Measurements from ENCODE around the gene INO80B. TPM values are rescaled to one million over a fixed set of nuclear protein-coding genes. Genes with fewer than 3 reads are reported as not detected.

Gene INO80B
- total and polyA plus RNA-seq, 2 donors (not counting 1 experiment from before 2014, with no cell fraction given), result 6.9 to 13.0 TPM

- peaks cover 4% of the 10 kb centered on the region for H3K36me3 ChIP-seq (ENCODE audit: control insufficient read depth, insufficient read depth, low read length)
- peak overlapping the region; percentile 90 for H3K4me2 ChIP-seq (ENCODE audit: extremely low read depth, insufficient read depth, low read length)
- peaks cover 13% of the 10 kb centered on the region for H3K4me1 ChIP-seq (ENCODE audit: control insufficient read depth, extremely low read depth, insufficient read depth, low read length)
- H4K20me1 ChIP-seq (ENCODE audit: control insufficient read depth, extremely low read depth, insufficient read depth, low read length), result no peaks in the 10 kb centered on the region
- peak overlapping the region; percentile 9 to 69 (median 48) for H3K4me3 ChIP-seq (replicated peaks in 1 of 4; ENCODE audit: control extremely low read depth in 1 of 4, insufficient read depth in 1 of 4, low read depth in 3 of 4, low read length in 4 of 4)
- DNase-seq (ENCODE audit: low read depth in 2 of 2), result no peak
- H2AFZ ChIP-seq (ENCODE audit: low read length), result peak overlapping the region; percentile 28
- no peaks in the 10 kb centered on the region for H3K27me3 ChIP-seq (ENCODE audit: control insufficient read depth, insufficient read depth, low read length)
- TF ChIP-seq CTCF (conservative IDR thresholded peaks at IDR 0.05 in 1 of 2, IDR thresholded peaks at IDR 0.05 in 1 of 2; ENCODE audit: low read depth in 1 of 2, low read length in 2 of 2) (no peak), EZH2 (IDR thresholded peaks at IDR 0.05; ENCODE audit: low read length, missing control alignments) (no peak)
- peak overlapping the region; percentile 48 for H3K9ac ChIP-seq (ENCODE audit: insufficient read depth, low read length)
- peaks cover 15% of the 10 kb centered on the region for H3K79me2 ChIP-seq (ENCODE audit: control insufficient read depth, insufficient read depth, low read length)
- H3K9me3 ChIP-seq (ENCODE audit: control insufficient read depth, insufficient read depth, low read depth, low read length), result no peaks in the 10 kb centered on the region
- peak overlapping the region; percentile 75 for H3K27ac ChIP-seq (ENCODE audit: insufficient read depth, low read length)
These were observed 48.9 kb downstream of the INO80B start for GRCh38 chr2:74503506-74504475.

- DNase-seq (ENCODE audit: low read depth in 2 of 2), result no peak
- H3K4me2 ChIP-seq (ENCODE audit: extremely low read depth, insufficient read depth, low read length), result no peak overlapping the region
- H4K20me1 ChIP-seq (ENCODE audit: control insufficient read depth, extremely low read depth, insufficient read depth, low read length), result no peaks in the 10 kb centered on the region
- peaks cover 15% of the 10 kb centered on the region for H3K79me2 ChIP-seq (ENCODE audit: control insufficient read depth, insufficient read depth, low read length)
- H3K36me3 ChIP-seq (ENCODE audit: control insufficient read depth, insufficient read depth, low read length), result peaks cover 4% of the 10 kb centered on the region
- no peak overlapping the region for H3K27ac ChIP-seq (ENCODE audit: insufficient read depth, low read length)
- peaks cover 10% of the 10 kb centered on the region for H3K4me1 ChIP-seq (ENCODE audit: control insufficient read depth, extremely low read depth, insufficient read depth, low read length)
- peak overlapping the region in 1 of 4 experiments; percentile 45 for H3K4me3 ChIP-seq (replicated peaks in 1 of 4; ENCODE audit: control extremely low read depth in 1 of 4, insufficient read depth in 1 of 4, low read depth in 3 of 4, low read length in 4 of 4)
- H3K27me3 ChIP-seq (ENCODE audit: control insufficient read depth, insufficient read depth, low read length), result no peaks in the 10 kb centered on the region
- no peaks in the 10 kb centered on the region for H3K9me3 ChIP-seq (ENCODE audit: control insufficient read depth, insufficient read depth, low read depth, low read length)
- H2AFZ ChIP-seq (ENCODE audit: low read length), result no peak overlapping the region
- H3K9ac ChIP-seq (ENCODE audit: insufficient read depth, low read length), result no peak overlapping the region
- TF ChIP-seq EZH2 (IDR thresholded peaks at IDR 0.05; ENCODE audit: low read length, missing control alignments) (no peak), CTCF (conservative IDR thresholded peaks at IDR 0.05 in 1 of 2, IDR thresholded peaks at IDR 0.05 in 1 of 2; ENCODE audit: low read depth in 1 of 2, low read length in 2 of 2) (no peak)
These were observed 49.7 kb downstream of the INO80B start for GRCh38 chr2:74504591-74504990.

DNA sequence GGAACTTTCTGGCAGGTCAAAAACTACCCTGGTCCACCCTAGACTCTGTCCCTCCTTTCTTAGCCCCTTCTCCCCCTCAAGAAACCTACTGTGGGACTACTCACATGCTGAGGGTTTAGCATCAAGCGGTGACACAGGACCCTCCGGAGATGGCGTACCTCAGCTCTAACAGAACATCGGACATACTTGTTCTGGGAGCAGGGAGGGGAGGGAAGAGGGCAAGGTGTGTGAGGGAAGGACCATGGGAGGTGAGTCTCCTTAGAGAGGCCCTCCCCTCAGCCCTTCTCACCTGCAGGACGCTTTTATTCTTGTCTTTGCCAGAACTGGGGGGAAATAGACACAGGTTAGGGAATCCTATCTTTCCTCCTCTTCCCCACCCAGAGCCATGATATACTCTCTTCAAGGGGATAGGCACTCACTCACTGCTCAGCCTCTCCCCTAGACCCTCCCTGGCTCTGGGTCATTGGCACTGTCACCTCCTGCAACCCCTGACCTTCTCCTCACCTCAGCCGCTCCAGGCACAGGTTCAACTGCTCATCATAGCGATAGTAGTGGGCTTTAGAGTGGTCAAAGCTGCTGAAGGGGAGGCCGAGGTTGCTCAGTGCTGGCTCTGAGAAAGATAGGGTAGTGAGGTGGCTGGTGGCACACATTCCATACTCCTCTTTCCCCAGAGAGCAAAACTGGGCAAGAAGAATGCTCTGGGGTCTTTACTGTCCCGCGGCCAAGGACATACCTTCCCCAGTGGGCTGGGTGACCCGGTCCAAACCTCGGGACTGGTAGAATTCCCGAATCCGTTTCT lies 50.8 kb downstream of the INO80B start:
- Histone ChIP-seq H3K4me3 (replicated peaks in 1 of 4; ENCODE audit: control extremely low read depth in 1 of 4, insufficient read depth in 1 of 4, low read depth in 3 of 4, low read length in 4 of 4) (peak overlapping the region in 2 of 4 experiments; percentile 19 to 47), H3K36me3 (ENCODE audit: control insufficient read depth, insufficient read depth, low read length) (peaks cover 4% of the 10 kb centered on the region), H3K9me3 (ENCODE audit: control insufficient read depth, insufficient read depth, low read depth, low read length) (no peaks in the 10 kb centered on the region), H2AFZ (ENCODE audit: low read length) (no peak overlapping the region), H3K4me1 (ENCODE audit: control insufficient read depth, extremely low read depth, insufficient read depth, low read length) (peaks cover 10% of the 10 kb centered on the region), H3K79me2 (ENCODE audit: control insufficient read depth, insufficient read depth, low read length) (peaks cover 15% of the 10 kb centered on the region), H3K9ac (ENCODE audit: insufficient read depth, low read length) (no peak overlapping the region), H3K27me3 (ENCODE audit: control insufficient read depth, insufficient read depth, low read length) (peaks cover 3% of the 10 kb centered on the region), H4K20me1 (ENCODE audit: control insufficient read depth, extremely low read depth, insufficient read depth, low read length) (no peaks in the 10 kb centered on the region), H3K27ac (ENCODE audit: insufficient read depth, low read length) (no peak overlapping the region), H3K4me2 (ENCODE audit: extremely low read depth, insufficient read depth, low read length) (peak overlapping the region; percentile 44)
- DNase-seq (ENCODE audit: low read depth in 2 of 2), result no peak
- no peak for TF ChIP-seq CTCF (conservative IDR thresholded peaks at IDR 0.05 in 1 of 2, IDR thresholded peaks at IDR 0.05 in 1 of 2; ENCODE audit: low read depth in 1 of 2, low read length in 2 of 2)

All from fibroblast of lung (primary cell).